ENCODE measurements around the gene PRKCB.
"Not testable (repeated sequence)": the region's sequence is repeated elsewhere in the genome, so short reads cannot be mapped to it uniquely, and the experiment has no call there.

Gene PRKCB

DNA sequence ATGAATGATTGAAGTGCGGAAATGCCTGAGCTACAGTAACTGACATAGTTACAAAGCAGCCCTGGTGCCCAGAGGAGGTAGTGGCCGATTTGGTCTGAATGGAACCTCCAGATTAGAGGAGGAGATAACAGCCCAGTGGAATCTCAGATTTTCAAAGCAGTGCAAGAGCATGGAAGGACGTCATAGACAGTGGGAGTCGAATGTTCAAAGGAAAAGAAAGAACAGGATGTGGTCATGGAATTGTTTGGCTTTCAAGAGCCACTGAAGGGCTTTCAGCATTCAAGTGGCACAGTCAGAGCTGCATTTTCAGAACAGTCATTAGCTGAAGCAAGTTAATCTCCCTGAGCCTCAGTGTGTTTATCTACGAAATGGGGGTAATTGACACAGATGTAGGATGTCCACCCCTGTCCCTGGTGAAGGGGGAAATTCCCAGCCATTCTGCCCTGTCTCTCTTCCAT, 315.7 kb downstream of the PRKCB start:
- DNase-seq (ENCODE audit: low read depth) = no peak
- TF ChIP-seq, protein P1, sequence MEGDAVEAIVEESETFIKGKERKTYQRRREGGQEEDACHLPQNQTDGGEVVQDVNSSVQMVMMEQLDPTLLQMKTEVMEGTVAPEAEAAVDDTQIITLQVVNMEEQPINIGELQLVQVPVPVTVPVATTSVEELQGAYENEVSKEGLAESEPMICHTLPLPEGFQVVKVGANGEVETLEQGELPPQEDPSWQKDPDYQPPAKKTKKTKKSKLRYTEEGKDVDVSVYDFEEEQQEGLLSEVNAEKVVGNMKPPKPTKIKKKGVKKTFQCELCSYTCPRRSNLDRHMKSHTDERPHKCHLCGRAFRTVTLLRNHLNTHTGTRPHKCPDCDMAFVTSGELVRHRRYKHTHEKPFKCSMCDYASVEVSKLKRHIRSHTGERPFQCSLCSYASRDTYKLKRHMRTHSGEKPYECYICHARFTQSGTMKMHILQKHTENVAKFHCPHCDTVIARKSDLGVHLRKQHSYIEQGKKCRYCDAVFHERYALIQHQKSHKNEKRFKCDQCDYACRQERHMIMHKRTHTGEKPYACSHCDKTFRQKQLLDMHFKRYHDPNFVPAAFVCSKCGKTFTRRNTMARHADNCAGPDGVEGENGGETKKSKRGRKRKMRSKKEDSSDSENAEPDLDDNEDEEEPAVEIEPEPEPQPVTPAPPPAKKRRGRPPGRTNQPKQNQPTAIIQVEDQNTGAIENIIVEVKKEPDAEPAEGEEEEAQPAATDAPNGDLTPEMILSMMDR (IDR thresholded peaks at IDR 0.05; ENCODE audit: insufficient read depth, low read depth, low read length, missing control alignments) = no peak
- H3K4me3 ChIP-seq (ENCODE audit: low read depth, low read length) = no peak overlapping the region

DNA sequence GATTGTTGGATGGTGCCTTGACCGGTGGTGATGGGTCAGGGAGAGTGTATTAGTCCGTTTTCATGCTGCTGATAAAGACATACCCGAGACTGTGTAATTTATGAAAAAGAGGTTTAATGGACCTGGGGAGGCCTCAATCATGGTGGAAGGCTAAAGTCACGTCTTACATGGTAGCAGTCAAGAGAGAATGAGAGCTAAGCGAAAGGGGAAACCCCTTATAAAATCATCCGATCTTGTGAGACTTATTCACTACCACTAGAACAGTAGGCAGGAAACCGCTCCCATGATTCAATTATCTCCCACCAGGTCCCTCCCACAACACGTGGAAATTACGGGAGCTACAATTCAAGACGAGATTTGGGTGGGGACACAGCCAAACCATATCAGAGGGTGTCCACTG, 316.3 kb downstream of the PRKCB start:
- not testable (repeated sequence) for DNase-seq (ENCODE audit: low read depth); H3K4me3 ChIP-seq (ENCODE audit: low read depth, low read length)

DNA sequence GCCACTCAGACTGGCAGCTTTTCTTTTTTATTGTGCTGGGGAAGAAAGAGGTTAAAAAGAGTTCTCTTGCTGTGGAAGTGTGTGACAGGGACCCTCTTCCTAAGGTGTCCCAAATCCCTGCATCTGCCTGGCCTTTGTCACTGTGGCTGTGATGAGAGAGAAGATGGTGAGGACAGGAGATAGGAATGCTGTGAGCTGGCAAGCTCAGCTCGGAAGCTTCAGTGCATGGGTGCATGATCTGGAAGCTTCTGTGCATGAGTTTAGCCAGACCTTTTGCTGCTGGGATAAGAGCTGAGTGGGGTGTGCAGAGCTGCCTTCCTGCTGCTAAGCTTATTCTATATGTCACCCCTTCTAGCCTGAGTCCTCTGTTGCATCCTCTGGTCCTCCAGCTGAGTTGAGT, 317.0 kb downstream of the PRKCB start:
- DNase-seq (ENCODE audit: low read depth) = no peak
- H3K4me3 ChIP-seq (ENCODE audit: low read depth, low read length) = no peak overlapping the region
- TF ChIP-seq, protein P1 (IDR thresholded peaks at IDR 0.05; ENCODE audit: insufficient read depth, low read depth, low read length, missing control alignments) = no peak

DNA sequence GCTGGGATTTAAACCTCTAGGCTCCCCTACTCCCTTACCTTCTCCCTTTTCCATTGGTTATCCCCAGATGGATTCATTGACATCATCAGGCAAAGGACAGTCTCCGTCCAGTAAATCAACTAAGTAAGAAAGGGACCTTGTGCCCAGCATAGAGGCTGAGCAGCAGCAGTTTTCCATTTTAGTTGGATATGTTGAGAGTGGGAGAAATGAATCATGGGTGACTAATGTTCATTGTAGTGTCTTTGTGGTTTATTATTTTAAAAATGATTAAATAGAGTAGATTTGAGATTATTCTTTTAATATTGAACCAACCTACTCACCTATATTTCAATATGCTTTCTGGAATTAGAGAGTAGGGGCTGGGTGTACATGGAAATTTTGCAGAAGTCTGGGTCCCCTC, 321.0 kb downstream of the PRKCB start:
- no peak overlapping the region for H3K4me3 ChIP-seq (ENCODE audit: low read depth, low read length)
- TF ChIP-seq, protein P1 (IDR thresholded peaks at IDR 0.05; ENCODE audit: insufficient read depth, low read depth, low read length, missing control alignments) = no peak
- DNase-seq (ENCODE audit: low read depth) = no peak

DNA sequence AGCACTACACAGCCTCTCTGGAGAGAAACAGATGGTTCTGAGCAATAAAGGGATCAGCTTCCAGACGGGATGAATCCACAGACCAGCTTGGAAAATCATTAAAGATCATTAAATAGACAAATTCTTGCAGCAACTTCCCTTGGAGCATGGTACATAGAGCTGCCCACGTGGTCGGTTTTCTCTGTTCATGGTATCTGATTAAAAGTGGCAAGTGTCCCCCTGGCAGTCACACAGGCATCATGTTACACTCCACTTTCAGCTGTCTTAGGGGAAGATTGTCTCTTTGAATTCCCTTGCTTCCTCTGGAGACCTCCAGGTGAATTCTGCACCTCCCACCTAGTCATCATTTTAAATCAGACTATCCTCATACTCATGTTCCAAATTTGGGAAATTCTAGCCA, 328.2 kb downstream of the PRKCB start:
- TF ChIP-seq, protein P1 (IDR thresholded peaks at IDR 0.05; ENCODE audit: insufficient read depth, low read depth, low read length, missing control alignments) = no peak
- DNase-seq (ENCODE audit: low read depth) = no peak

DNA sequence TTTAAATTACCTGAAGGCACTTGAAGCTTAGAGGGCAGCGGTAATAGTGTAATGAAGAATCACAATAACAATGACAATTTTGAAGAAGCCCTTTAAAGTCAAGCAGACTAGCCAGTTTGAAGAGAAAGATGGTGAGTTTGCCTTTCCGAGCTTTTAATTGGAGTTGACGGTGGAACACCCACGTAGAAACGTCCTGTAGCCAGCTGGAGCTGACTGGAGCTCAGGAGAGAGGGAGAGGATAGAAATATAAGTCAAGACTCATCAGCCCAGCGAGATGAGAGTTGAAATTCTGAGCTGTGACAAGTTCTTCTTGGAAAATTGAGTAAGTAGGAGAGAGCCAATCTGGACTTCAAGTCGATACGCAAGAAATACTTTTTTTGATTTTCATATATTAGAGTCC, 328.6 kb downstream of the PRKCB start:
- DNase-seq (ENCODE audit: low read depth) = no peak
- H3K4me3 ChIP-seq (ENCODE audit: low read depth, low read length) = no peak overlapping the region
- TF ChIP-seq, protein P1 (IDR thresholded peaks at IDR 0.05; ENCODE audit: insufficient read depth, low read depth, low read length, missing control alignments) = no peak

More for the DNA sequence above, 328.2 kb downstream of the PRKCB start:
- H3K4me3 ChIP-seq (ENCODE audit: low read depth, low read length) = no peak overlapping the region

DNA sequence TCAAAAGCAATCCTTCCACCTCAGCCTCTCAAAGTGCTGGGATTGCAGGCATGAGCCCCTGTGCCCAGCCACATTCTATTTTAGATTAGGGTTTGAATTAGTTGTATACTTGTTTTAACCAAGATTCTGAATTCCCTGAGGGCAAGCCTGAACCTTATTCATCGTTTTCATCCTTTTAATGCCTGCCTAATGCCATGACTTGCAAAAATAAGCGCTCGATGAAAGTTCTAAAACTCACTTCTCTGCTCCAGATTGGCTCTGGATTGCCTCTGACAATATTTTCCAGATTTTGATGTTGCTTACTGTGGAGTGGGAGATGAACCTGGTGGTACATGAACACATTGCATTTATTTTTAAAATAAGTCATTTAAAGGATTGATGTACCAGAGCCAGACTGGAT, 329.5 kb downstream of the PRKCB start:
- H3K4me3 ChIP-seq (ENCODE audit: low read depth, low read length) = no peak overlapping the region
- TF ChIP-seq, protein P1 (IDR thresholded peaks at IDR 0.05; ENCODE audit: insufficient read depth, low read depth, low read length, missing control alignments) = no peak
- DNase-seq (ENCODE audit: low read depth) = no peak
